H1 (cell line): Measurements from ENCODE around the gene SEMA4D. TPM values are rescaled to one million over a fixed set of nuclear protein-coding genes. Genes with fewer than 3 reads are reported as not detected.

Experiments
- CTCF ChIA-PET: fragments of 300-600 bp; sonication (Branson Sonifier 250); formaldehyde crosslinking; loops from one replicate; lab custom pipeline; 2021; ENCODE audit not compliant: partially characterized antibody; lab: Charles Lee
- POLR2A ChIA-PET: fragments of 300-600 bp; sonication (Branson Sonifier 250); formaldehyde crosslinking; loops from one replicate; lab custom pipeline; 2021; ENCODE audit warnings: inconsistent platforms; ENCODE audit not compliant: partially characterized antibody; lab: Charles Lee
- DNase-seq, 2 experiments: peaks; one replicate each; pipeline versions ENCODE4 v3.0.0 to v3.0.0-alpha.2; 2010 to 2022; ENCODE audit warnings: low spot score in 2 of 2, low read depth in 1 of 2, mixed read lengths in 1 of 2
- FAIRE-seq: peaks from 2 replicates; lab custom pipeline; 2011; peaks lifted over from hg19 to GRCh38; lab: Jason Lieb, UNC
- H2AFZ ChIP-seq: 2 replicates; pipeline ENCODE4 v1.8.1; 2012; ENCODE audit warnings: low read length, inconsistent platforms
- H2AK5ac ChIP-seq: 2 replicates; pipeline ENCODE4 v1.6.1; 2013; ENCODE audit warnings: low read depth, low read length
- H2BK120ac ChIP-seq: replicated peaks from 2 replicates; pipeline ENCODE3; 2013; ENCODE audit warnings: low read depth, low read length, inconsistent platforms
- H2BK12ac ChIP-seq: 2 replicates; pipeline ENCODE4 v1.6.1; 2013; ENCODE audit warnings: low read depth, low read length
- H2BK15ac ChIP-seq: 2 replicates; pipeline ENCODE4 v1.6.1; 2013; ENCODE audit warnings: low read length
- H2BK20ac ChIP-seq: 2 replicates; pipeline ENCODE4 v1.6.1; 2013; ENCODE audit warnings: low read length
- H2BK5ac ChIP-seq: 2 replicates; pipeline ENCODE4 v1.6.1; 2013; ENCODE audit warnings: low read depth, low read length
- H3K14ac ChIP-seq: 2 replicates; pipeline ENCODE4 v1.6.1; 2013; ENCODE audit warnings: inconsistent platforms; ENCODE audit not compliant: insufficient read length
- H3K18ac ChIP-seq: 2 replicates; pipeline ENCODE4 v1.6.1; 2013; ENCODE audit warnings: low read length; ENCODE audit errors: extremely low read depth
- H3K23ac ChIP-seq: 2 replicates; pipeline ENCODE4 v1.6.1; 2013; ENCODE audit warnings: inconsistent platforms; ENCODE audit not compliant: insufficient read length
- H3K23me2 ChIP-seq: 2 replicates; pipeline ENCODE4 v1.6.1; 2013; ENCODE audit warnings: low read depth, low read length
- H3K27ac ChIP-seq: 2 replicates; pipeline ENCODE4 v1.6.1; 2011; ENCODE audit warnings: low read depth, low read length, inconsistent platforms
- H3K27me3 ChIP-seq, 4 experiments: replicated peaks in 1 of 4; 1 replicate in 1 of 4; 2 replicates in 3 of 4; pipeline versions ENCODE4 v1.6.1 to v1.8.1; 2011 to 2013; ENCODE audit warnings: low read length in 3 of 4, mild to moderate bottlenecking in 3 of 4, inconsistent platforms in 2 of 4, mixed read lengths in 2 of 4, moderate library complexity in 1 of 4; ENCODE audit not compliant: control insufficient read depth in 3 of 4, insufficient read depth in 3 of 4; ENCODE audit errors: extremely low read depth in 1 of 4
- H3K36me3 ChIP-seq, 4 experiments: 2 replicates each; pipeline versions ENCODE4 v1.6.1 to v1.8.1; 2011 to 2013; ENCODE audit warnings: mild to moderate bottlenecking in 4 of 4, low read length in 3 of 4, moderate library complexity in 2 of 4, control low read depth in 1 of 4, inconsistent platforms in 1 of 4; ENCODE audit not compliant: insufficient read depth in 4 of 4, control insufficient read depth in 2 of 4
- H3K4ac ChIP-seq: replicated peaks from 2 replicates; pipeline ENCODE3; 2013; ENCODE audit warnings: low read length, low read depth, mixed read lengths, inconsistent platforms; ENCODE audit not compliant: insufficient read length
- H3K4me1 ChIP-seq, 4 experiments: replicated peaks in 1 of 4; 1 replicate in 1 of 4; 2 replicates in 3 of 4; pipeline versions ENCODE4 v1.6.1 to v1.8.1; 2011 to 2013; ENCODE audit warnings: low read length in 3 of 4, inconsistent platforms in 2 of 4, mixed read lengths in 1 of 4; ENCODE audit not compliant: insufficient read depth in 4 of 4, control insufficient read depth in 3 of 4
- H3K4me2 ChIP-seq, 2 experiments: 2 replicates each; pipeline versions ENCODE4 v1.6.1 to v1.8.1; 2011 to 2013; ENCODE audit warnings: low read depth in 2 of 2, low read length in 2 of 2, control low read depth in 1 of 2, inconsistent platforms in 1 of 2, mild to moderate bottlenecking in 1 of 2; ENCODE audit not compliant: insufficient read depth in 1 of 2
- H3K4me3 ChIP-seq, 4 experiments: fragments of 200-600, 300-600 bp in 1 of 4; sonication (generic), shearing (Covaris generic), sonication (Bioruptor Twin) in 1 of 4; 2 replicates each; pipeline versions ENCODE4 v1.5.1 to v1.8.1; 2011 to 2016; ENCODE audit warnings: low read length in 4 of 4, low read depth in 3 of 4, control low read depth in 2 of 4, inconsistent platforms in 2 of 4, mild to moderate bottlenecking in 2 of 4, mixed read lengths in 1 of 4, moderate library complexity in 1 of 4; ENCODE audit not compliant: insufficient read depth in 2 of 4; ENCODE audit errors: extremely low read depth in 1 of 4
- H3K56ac ChIP-seq: replicated peaks from 2 replicates; pipeline ENCODE3; 2013; ENCODE audit warnings: low read depth, mild to moderate bottlenecking, mixed read lengths, low read length, inconsistent platforms; ENCODE audit not compliant: insufficient read length
- H3K79me1 ChIP-seq: 2 replicates; pipeline ENCODE4 v1.6.1; 2013; ENCODE audit warnings: low read depth, low read length, control low read depth
- H3K79me2 ChIP-seq, 2 experiments: 2 replicates each; pipeline versions ENCODE4 v1.6.1 to v1.8.1; 2012 to 2013; ENCODE audit warnings: low read length in 2 of 2, mild to moderate bottlenecking in 2 of 2, inconsistent platforms in 1 of 2; ENCODE audit not compliant: insufficient read depth in 2 of 2, control insufficient read depth in 1 of 2
- H3K9ac ChIP-seq, 4 experiments: replicated peaks in 1 of 4; 1 replicate in 1 of 4; 2 replicates in 3 of 4; pipeline versions ENCODE4 v1.6.1 to v1.8.1; 2011 to 2013; ENCODE audit warnings: low read depth in 3 of 4, low read length in 3 of 4, control low read depth in 2 of 4, mild to moderate bottlenecking in 2 of 4, moderate library complexity in 2 of 4, inconsistent platforms in 1 of 4; ENCODE audit errors: extremely low read depth in 1 of 4
- H3K9me3 ChIP-seq, 2 experiments: 2 replicates each; pipeline versions ENCODE4 v1.6.1 to v1.8.1; 2012 to 2013; ENCODE audit warnings: mild to moderate bottlenecking in 2 of 2, moderate library complexity in 2 of 2, control low read depth in 1 of 2, inconsistent platforms in 1 of 2, low read depth in 1 of 2, low read length in 1 of 2, mixed read lengths in 1 of 2; ENCODE audit not compliant: insufficient read depth in 2 of 2
- H4K20me1 ChIP-seq, 2 experiments: replicated peaks in 1 of 2; 2 replicates each; pipeline versions ENCODE3 to v1.8.1; 2011 to 2013; ENCODE audit warnings: inconsistent platforms in 2 of 2, low read length in 2 of 2, mild to moderate bottlenecking in 1 of 2; ENCODE audit not compliant: insufficient read depth in 2 of 2, control insufficient read depth in 1 of 2
- H4K5ac ChIP-seq: 2 replicates; pipeline ENCODE4 v1.6.1; 2013; ENCODE audit warnings: low read length, low read depth, mixed read lengths, inconsistent platforms; ENCODE audit not compliant: insufficient read length
- H4K8ac ChIP-seq: 2 replicates; pipeline ENCODE4 v1.8.0; 2013; ENCODE audit warnings: mild to moderate bottlenecking, moderate library complexity, low read length, inconsistent platforms; ENCODE audit not compliant: insufficient read depth; ENCODE audit errors: extremely low read depth
- H4K91ac ChIP-seq: replicated peaks from 2 replicates; pipeline ENCODE3; 2013; ENCODE audit warnings: low read length, mixed read lengths, inconsistent platforms; ENCODE audit not compliant: insufficient read length
- EGR1 ChIP-seq: IDR thresholded peaks from 2 replicates; pipeline ENCODE4 v1.6.1; 2011; ENCODE audit warnings: low read depth, low read length, borderline replicate concordance
- EP300 ChIP-seq, 2 experiments: IDR thresholded peaks; 1 replicate in 1 of 2; 2 replicates in 1 of 2; pipeline ENCODE4 v1.6.1; 2011 to 2012; ENCODE audit warnings: low read depth in 2 of 2, low read length in 2 of 2, mild to moderate bottlenecking in 2 of 2, borderline replicate concordance in 1 of 2, inconsistent platforms in 1 of 2, moderate library complexity in 1 of 2
- GABPA ChIP-seq: IDR thresholded peaks from 2 replicates; pipeline ENCODE4 v1.6.1; 2011; ENCODE audit warnings: mild to moderate bottlenecking, low read length, moderate library complexity, borderline replicate concordance; ENCODE audit not compliant: insufficient read depth
- HDAC6 ChIP-seq: IDR thresholded peaks from one replicate; pipeline ENCODE4 v1.7.1; 2012; ENCODE audit warnings: low read depth, mild to moderate bottlenecking, inconsistent platforms, low read length, moderate library complexity
- POU5F1 ChIP-seq: IDR thresholded peaks from 2 replicates; pipeline ENCODE4 v1.6.1; 2011; ENCODE audit warnings: low read depth, mild to moderate bottlenecking, low read length, moderate library complexity
- RAD21 ChIP-seq, 2 experiments: IDR thresholded peaks in 1 of 2; conservative IDR thresholded peaks in 1 of 2; 2 replicates each; pipeline ENCODE4 v1.6.1; 2011; ENCODE audit warnings: low read depth in 2 of 2, low read length in 2 of 2, improper control_type of control experiment in 1 of 2, inconsistent platforms in 1 of 2, mild to moderate bottlenecking in 1 of 2, moderate library complexity in 1 of 2
- RFX5 ChIP-seq: IDR thresholded peaks from 2 replicates; pipeline ENCODE4 v1.6.1; 2011; ENCODE audit warnings: low read depth, low read length, improper control_type of control experiment, borderline replicate concordance
- RNF2 ChIP-seq: fragments of 200-900, 300-1000 bp; sonication (generic); IDR thresholded peaks from 2 replicates; pipeline ENCODE4 v1.7.1; 2016; ENCODE audit warnings: borderline replicate concordance, low read depth, mild to moderate bottlenecking, antibody characterized with exemption, low read length; ENCODE audit not compliant: poor library complexity, severe bottlenecking; ENCODE audit errors: missing control alignments
- SRF ChIP-seq: IDR thresholded peaks from 2 replicates; pipeline ENCODE4 v1.6.1; 2011; ENCODE audit warnings: mild to moderate bottlenecking, low read depth, low read length, moderate library complexity
- TAF1 ChIP-seq: IDR thresholded peaks from 2 replicates; pipeline ENCODE4 v1.6.1; 2011; ENCODE audit warnings: mild to moderate bottlenecking, low read depth, low read length
- TCF12 ChIP-seq: IDR thresholded peaks from 2 replicates; pipeline ENCODE4 v1.6.1; 2011; ENCODE audit warnings: low read depth, mild to moderate bottlenecking, low read length
- WGBS, 2 experiments: shearing (Covaris generic) in 1 of 2; methylation state at CpG; one replicate each; pipeline versions ENCODE4 v1.1.6 to v1.1.7; 2013 to 2015; ENCODE audit warnings: low lambda C conversion rate in 2 of 2, mixed read lengths in 2 of 2, inconsistent platforms in 1 of 2, low coverage in 1 of 2, missing lambda C conversion rate in 1 of 2; ENCODE audit not compliant: insufficient replicate concordance in 2 of 2, insufficient coverage in 1 of 2, insufficient read length in 1 of 2; ENCODE audit errors: extremely low coverage in 1 of 2, missing lambda C conversion rate in 1 of 2; 5-methylcytosine and 5-hydroxymethylcytosine counted together
- polyA plus RNA-seq, 7 experiments: library from polyadenylated mRNA; depleted of rRNA in 3 of 7; stranded (reverse) in 5 of 7; unstranded in 2 of 7; fragments of >200 nt in 5 of 7; fragments of 200-250 nt in 2 of 7; gene quantifications; 1 replicate in 5 of 7; 2 replicates in 1 of 7; 4 replicates in 1 of 7; pipeline versions ENCODE4 v1.2.1 to v1.2.3, GENCODE V29; 2011 to 2013; ENCODE audit warnings: missing spikeins in 2 of 7, mixed read lengths in 2 of 7
- total RNA-seq: library from RNA; stranded (reverse); fragmentation: NEBNext Ultra II Directional; extraction: Animal tissue kit (Norgen Biotek cat#: 25700); gene quantifications from 2 replicates; pipeline ENCODE4 v1.2.1, GENCODE V29; 2021

The SEMA4D gene
- total and polyA plus RNA-seq, 2 of the 8 experiments (the other 6 are each of a cell fraction or from before 2014, with no cell fraction given) = 21.0 to 70.4 TPM

DNA sequence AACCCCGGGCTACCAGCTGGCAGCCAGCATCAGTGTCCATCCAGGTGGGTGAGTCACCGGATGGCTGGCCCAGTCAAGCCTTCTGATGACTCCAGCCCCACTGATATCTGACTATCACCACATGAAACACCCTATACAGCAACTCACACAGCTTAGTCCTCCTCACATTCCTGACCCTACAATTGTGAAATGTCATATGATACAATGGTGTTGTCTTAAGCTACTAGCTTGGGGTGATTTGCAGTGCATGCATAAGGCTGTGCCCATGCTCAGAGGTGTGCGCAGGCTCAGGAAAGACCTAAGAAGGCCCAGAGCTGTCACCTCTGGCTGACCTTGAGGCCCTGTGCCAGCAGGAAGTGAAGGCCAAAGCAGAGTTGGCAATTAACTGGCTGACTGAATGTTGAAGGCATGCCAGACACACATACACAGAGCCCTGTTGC, 21.5 kb upstream of the SEMA4D start:
- Histone ChIP-seq H2BK12ac (no peak overlapping the region), H3K4me1 (no peaks in the 10 kb centered on the region), H3K36me3 (no peaks in the 10 kb centered on the region; a peak in 1 of 8 replicates), H4K8ac (no peak overlapping the region), H3K4me3 (no peak overlapping the region), H2AK5ac (no peak overlapping the region), H3K4ac (no peak overlapping the region), H4K20me1 (no peaks in the 10 kb centered on the region), H2BK15ac (no peak overlapping the region), H3K23ac (no peak overlapping the region), H4K91ac (no peak overlapping the region), H3K9me3 (no peaks in the 10 kb centered on the region), H3K27ac (no peak overlapping the region), H3K14ac (no peak overlapping the region), H2BK120ac (no peak overlapping the region), H3K4me2 (no peak overlapping the region), H2BK20ac (no peak overlapping the region), H3K56ac (no peak overlapping the region), H3K9ac (no peak overlapping the region), H3K18ac (no peak overlapping the region), H3K79me1 (no peaks in the 10 kb centered on the region), H3K27me3 (no peaks in the 10 kb centered on the region), H2AFZ (no peak overlapping the region), H3K23me2 (no peaks in the 10 kb centered on the region), H3K79me2 (no peaks in the 10 kb centered on the region), H4K5ac (no peak overlapping the region), H2BK5ac (no peak overlapping the region)
- no peak for TF ChIP-seq SRF
- TF ChIP-seq TAF1 = no peak
- no peak for TF ChIP-seq HDAC6
- TF ChIP-seq RFX5 = no peak
- no peak for TF ChIP-seq POU5F1
- no peak for TF ChIP-seq RAD21 (IDR thresholded peaks at IDR 0.05 in 1 of 2, conservative IDR thresholded peaks at IDR 0.05 in 1 of 2; ENCODE audit: low read depth in 2 of 2, low read length in 2 of 2)
- TF ChIP-seq GABPA = no peak
- no peak for TF ChIP-seq TCF12
- TF ChIP-seq EP300 (IDR thresholded peaks at IDR 0.05; ENCODE audit: borderline replicate concordance in 1 of 2, low read depth in 2 of 2, low read length in 2 of 2) = no peak
- TF ChIP-seq EGR1 = no peak
- no peak for TF ChIP-seq RNF2
- ChIA-PET POLR2A (no interaction called here), CTCF (interaction anchor here (0.6 to 2.3 kb wide), 5 partner anchors 10 to 487 kb away, joined by 3 to 8 read pairs (median 4); no protein-coding TSS in a partner anchor)
- FAIRE-seq (no peak), DNase-seq (no peak)
- 93% methylated on average over 3 of the region's 3 CpGs; no CpG with 5 or more reads in 1 of the 2 experiments for WGBS, 2 experiments
